CD8-positive, alpha-beta memory T cell (primary cell): Measurements from ENCODE around the gene UBE4B. TPM values are rescaled to one million over a fixed set of nuclear protein-coding genes. Genes with fewer than 3 reads are reported as not detected.
A peak's percentile ranks its signal among the peaks of the same experiment; 100 is the strongest.

Source experiments
- CTCF ChIA-PET: fragments of 350-600 bp; sonication (Branson Sonifier 250); formaldehyde crosslinking; loops from one replicate; lab custom pipeline; 2021; ENCODE audit warnings: antibody characterized with exemption; lab: Charles Lee
- POLR2A ChIA-PET: fragments of 350-600 bp; sonication (Branson Sonifier 250); formaldehyde crosslinking; loops from one replicate; lab custom pipeline; 2021; ENCODE audit warnings: antibody characterized with exemption; lab: Charles Lee
- DNase-seq, 5 donors: peaks; one replicate each; pipeline versions ENCODE4 v3.0.0 to v3.0.0-alpha.2; 2020 to 2022; ENCODE audit warnings: mixed read lengths in 1 of 5
- H3K27ac ChIP-seq: one replicate; pipeline ENCODE4 v1.7.0; 2013; ENCODE audit warnings: low read depth, mild to moderate bottlenecking, low read length, moderate library complexity
- H3K27me3 ChIP-seq: 2 replicates; pipeline ENCODE4 v1.7.0; 2013; ENCODE audit warnings: low read length, mild to moderate bottlenecking; ENCODE audit not compliant: insufficient read depth, poor library complexity, severe bottlenecking
- H3K36me3 ChIP-seq: 2 replicates; pipeline ENCODE4 v1.7.0; 2013; ENCODE audit warnings: mild to moderate bottlenecking, low read length, moderate library complexity; ENCODE audit not compliant: insufficient read depth
- H3K4me1 ChIP-seq: 2 replicates; pipeline ENCODE4 v1.7.0; 2013; ENCODE audit warnings: mild to moderate bottlenecking, low read length, moderate library complexity; ENCODE audit not compliant: insufficient read depth
- H3K4me3 ChIP-seq: 2 replicates; pipeline ENCODE4 v1.7.0; 2013; ENCODE audit warnings: mild to moderate bottlenecking, low read length
- H3K9me3 ChIP-seq: 2 replicates; pipeline ENCODE4 v1.7.0; 2013; ENCODE audit warnings: mild to moderate bottlenecking, low read length
- H3K27ac Mint-ChIP-seq, 8 donors: one replicate each; pipeline ENCODE4 v1.8.0; 2020 to 2021; ENCODE audit warnings: mixed read lengths in 8 of 8, mild to moderate bottlenecking in 6 of 8, inconsistent platforms in 3 of 8, moderate library complexity in 3 of 8
- H3K27me3 Mint-ChIP-seq, 2 donors: one replicate each; pipeline ENCODE4 v1.8.0; 2020 to 2021; ENCODE audit warnings: mixed read lengths in 2 of 2, mild to moderate bottlenecking in 1 of 2, moderate library complexity in 1 of 2
- H3K36me3 Mint-ChIP-seq, 3 donors: one replicate each; pipeline ENCODE4 v1.8.0; 2020 to 2021; ENCODE audit warnings: mixed read lengths in 3 of 3, inconsistent platforms in 1 of 3, mild to moderate bottlenecking in 1 of 3
- H3K4me1 Mint-ChIP-seq, 3 donors: one replicate each; pipeline ENCODE4 v1.8.0; 2020 to 2021; ENCODE audit warnings: mixed read lengths in 3 of 3, inconsistent platforms in 1 of 3, mild to moderate bottlenecking in 1 of 3
- H3K4me3 Mint-ChIP-seq, 7 donors: one replicate each; pipeline ENCODE4 v1.8.0; 2020 to 2021; ENCODE audit warnings: mixed read lengths in 7 of 7, mild to moderate bottlenecking in 6 of 7, moderate library complexity in 4 of 7, inconsistent platforms in 2 of 7
- H3K9me3 Mint-ChIP-seq, 5 donors: one replicate each; pipeline ENCODE4 v1.8.0; 2020 to 2022; ENCODE audit warnings: mixed read lengths in 5 of 5, mild to moderate bottlenecking in 3 of 5, moderate library complexity in 2 of 5, inconsistent platforms in 1 of 5
- polyA plus RNA-seq: library from polyadenylated mRNA; unstranded; fragments of 300-500 nt; fragmentation: Illumina TruSeq; gene quantifications from one replicate; pipeline ENCODE4 v1.2.3, GENCODE V29; 2021
- total RNA-seq, 2 experiments: library from RNA; stranded (reverse); gene quantifications; one replicate each; pipeline ENCODE4 v1.2.3, GENCODE V29; 2021

Gene UBE4B
- total and polyA plus RNA-seq, 3 experiments from 2014 or later, result 13.7 to 40.6 (median 35.7) TPM

DNA sequence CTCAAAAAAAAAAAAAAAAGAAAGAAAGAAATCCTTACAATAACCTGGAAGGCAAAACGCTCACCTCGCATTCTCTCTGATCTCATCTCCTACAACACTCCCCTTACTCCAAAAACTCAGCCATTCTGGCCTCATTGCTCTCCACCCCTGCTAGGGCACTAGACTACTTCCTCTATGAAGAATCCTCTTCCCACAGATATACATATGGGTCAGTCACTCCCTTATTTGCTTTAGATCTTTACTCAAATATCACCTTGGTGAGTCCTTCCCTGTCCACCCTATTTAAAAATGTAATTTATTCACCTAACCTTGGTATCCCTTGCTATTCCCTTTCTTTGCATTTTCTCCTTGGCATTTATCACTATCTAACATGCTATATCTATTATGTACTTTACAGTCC, 153.0 kb downstream of the UBE4B start:
- no peaks in the 10 kb centered on the region for H3K27me3 Mint-ChIP-seq
- no peak overlapping the region for H3K4me3 Mint-ChIP-seq
- peaks cover 0 to 4% (median 0%) of the 10 kb centered on the region in 5 donors for H3K9me3 Mint-ChIP-seq
- peak overlapping the region in 1 of 8 donors; percentile 89 for H3K27ac Mint-ChIP-seq
- POLR2A ChIA-PET, result no interaction called here
- Histone ChIP-seq H3K27me3 (no peaks in the 10 kb centered on the region), H3K36me3 (no peaks in the 10 kb centered on the region), H3K4me1 (no peaks in the 10 kb centered on the region), H3K4me3 (no peak overlapping the region), H3K9me3 (no peaks in the 10 kb centered on the region), H3K27ac (no peak overlapping the region)
- H3K36me3 Mint-ChIP-seq, result peaks cover 0 to 9% (median 6%) of the 10 kb centered on the region in 3 donors
- CTCF ChIA-PET, result no interaction called here
- H3K4me1 Mint-ChIP-seq, result no peaks in the 10 kb centered on the region
- DNase-seq, result no peak

DNA sequence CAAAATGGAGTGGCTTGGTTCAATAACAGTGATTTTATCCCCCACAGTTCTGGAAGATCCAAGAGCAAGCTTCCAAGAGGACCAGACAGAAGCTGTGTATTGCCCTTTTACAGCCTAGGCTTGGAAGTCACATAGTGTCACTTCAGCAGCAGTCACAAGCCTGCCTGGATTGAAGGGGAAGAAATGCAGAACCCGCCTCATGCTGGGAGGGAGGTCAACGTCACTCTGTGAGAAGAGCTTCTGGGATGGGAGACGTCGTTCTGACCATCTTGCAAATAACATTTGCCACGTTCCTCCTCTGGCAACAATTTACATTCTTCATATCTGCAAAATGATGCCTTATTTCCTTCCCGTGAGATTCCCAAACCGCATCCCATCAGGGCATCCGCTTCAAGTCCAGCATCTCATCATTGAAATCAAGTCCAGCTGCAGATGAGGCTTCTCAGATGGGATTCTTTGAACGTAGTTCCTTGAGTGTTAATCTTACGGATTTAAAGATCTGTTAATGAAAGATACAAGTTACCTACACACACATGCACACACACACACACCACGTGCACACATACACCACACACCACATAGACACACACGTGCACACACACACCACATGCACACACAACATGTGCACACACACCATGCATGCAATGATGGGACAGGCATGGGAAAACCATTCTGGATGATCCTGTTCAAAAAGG, 153.7 kb downstream of the UBE4B start:
- ChIA-PET CTCF (interaction anchor here (2.6 kb wide), 1 partner anchor 24 kb away, joined by 12 read pairs; the partner anchor contains the start of gene KIF1B), POLR2A (no interaction called here)
- H3K4me1 ChIP-seq, result no peaks in the 10 kb centered on the region
- Mint-ChIP-seq H3K27me3 (no peaks in the 10 kb centered on the region), H3K36me3 (peaks cover 0 to 4% (median 3%) of the 10 kb centered on the region in 3 donors), H3K27ac (no peak overlapping the region), H3K9me3 (peaks cover 0 to 4% (median 0%) of the 10 kb centered on the region in 5 donors), H3K4me1 (no peaks in the 10 kb centered on the region), H3K4me3 (no peak overlapping the region)
- DNase-seq, result no peak
- no peaks in the 10 kb centered on the region for H3K9me3 ChIP-seq
- H3K27me3 ChIP-seq, result no peaks in the 10 kb centered on the region
- H3K4me3 ChIP-seq, result no peak overlapping the region
- H3K27ac ChIP-seq, result no peak overlapping the region
- H3K36me3 ChIP-seq, result no peaks in the 10 kb centered on the region

DNA sequence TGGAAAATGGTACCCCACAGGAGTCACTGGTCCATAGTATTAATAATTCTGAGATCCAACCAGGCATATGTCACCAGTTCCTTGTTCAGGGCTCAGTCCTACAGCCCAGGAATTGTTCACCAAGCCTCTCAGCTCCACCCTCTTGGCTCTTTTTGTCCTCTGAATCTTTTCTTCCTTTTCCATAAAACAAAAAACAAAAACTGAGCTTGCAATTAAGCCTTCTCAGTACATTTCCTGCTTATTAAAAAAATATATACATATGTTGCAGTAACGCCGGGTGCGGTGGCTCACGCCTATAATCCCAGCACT, 154.2 kb downstream of the UBE4B start:
- H3K27ac Mint-ChIP-seq, result no peak overlapping the region
- H3K9me3 Mint-ChIP-seq, result peaks cover 0 to 4% (median 0%) of the 10 kb centered on the region in 5 donors
- H3K36me3 Mint-ChIP-seq, result peaks cover 0 to 4% (median 3%) of the 10 kb centered on the region in 3 donors
- no peaks in the 10 kb centered on the region for H3K36me3 ChIP-seq
- ChIA-PET CTCF (interaction anchor here (2.6 kb wide), 1 partner anchor 23 kb away, joined by 12 read pairs; the partner anchor contains the start of gene KIF1B), POLR2A (no interaction called here)
- no peak overlapping the region for H3K4me3 Mint-ChIP-seq
- H3K4me1 ChIP-seq, result no peaks in the 10 kb centered on the region
- H3K27me3 ChIP-seq, result no peaks in the 10 kb centered on the region
- H3K27me3 Mint-ChIP-seq, result no peaks in the 10 kb centered on the region
- H3K27ac ChIP-seq, result no peak overlapping the region
- no peaks in the 10 kb centered on the region for H3K9me3 ChIP-seq
- H3K4me1 Mint-ChIP-seq, result no peaks in the 10 kb centered on the region
- no peak for DNase-seq
- no peak overlapping the region for H3K4me3 ChIP-seq

DNA sequence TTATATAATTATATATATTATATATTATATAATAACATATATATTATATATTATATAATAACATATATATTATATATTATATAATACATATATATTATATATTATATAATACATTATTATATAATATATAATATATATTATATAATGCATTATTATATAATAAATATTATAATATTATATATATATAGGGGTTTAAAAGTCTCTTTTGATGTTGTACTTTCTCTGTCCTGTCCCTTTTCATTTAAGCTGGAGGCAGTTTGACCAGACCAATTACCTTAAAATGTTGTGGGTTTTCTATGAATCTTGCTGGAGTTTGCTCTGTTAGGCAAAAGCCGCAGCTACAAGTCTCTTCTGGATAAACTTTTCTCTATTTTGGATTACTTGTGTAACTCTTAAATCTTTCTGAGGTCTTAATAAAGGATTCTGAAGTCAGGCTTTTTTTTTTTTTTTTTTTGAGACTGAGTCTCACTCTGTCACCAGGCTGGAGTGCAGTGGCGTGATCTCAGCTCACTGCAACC, 155.4 kb downstream of the UBE4B start:
- no peak overlapping the region for H3K4me3 ChIP-seq
- no peak for DNase-seq
- H3K27ac Mint-ChIP-seq, result no peak overlapping the region
- H3K36me3 Mint-ChIP-seq, result no peaks in the 10 kb centered on the region
- POLR2A ChIA-PET, result interaction anchor here (0.7 kb wide), 1 partner anchor 403 kb away, joined by 4 read pairs; no protein-coding TSS in a partner anchor
- no peaks in the 10 kb centered on the region for H3K4me1 ChIP-seq
- no peaks in the 10 kb centered on the region for H3K27me3 ChIP-seq
- peaks cover 0 to 4% (median 0%) of the 10 kb centered on the region in 5 donors for H3K9me3 Mint-ChIP-seq
- no peaks in the 10 kb centered on the region for H3K4me1 Mint-ChIP-seq
- H3K27ac ChIP-seq, result no peak overlapping the region
- peaks cover 0 to 1% of the 10 kb centered on the region in 2 donors for H3K27me3 Mint-ChIP-seq
- H3K36me3 ChIP-seq, result no peaks in the 10 kb centered on the region
- CTCF ChIA-PET, result interaction anchor here (2.6 kb wide), 1 partner anchor 22 kb away, joined by 12 read pairs; the partner anchor contains the start of gene KIF1B
- no peak overlapping the region for H3K4me3 Mint-ChIP-seq
- H3K9me3 ChIP-seq, result no peaks in the 10 kb centered on the region

DNA sequence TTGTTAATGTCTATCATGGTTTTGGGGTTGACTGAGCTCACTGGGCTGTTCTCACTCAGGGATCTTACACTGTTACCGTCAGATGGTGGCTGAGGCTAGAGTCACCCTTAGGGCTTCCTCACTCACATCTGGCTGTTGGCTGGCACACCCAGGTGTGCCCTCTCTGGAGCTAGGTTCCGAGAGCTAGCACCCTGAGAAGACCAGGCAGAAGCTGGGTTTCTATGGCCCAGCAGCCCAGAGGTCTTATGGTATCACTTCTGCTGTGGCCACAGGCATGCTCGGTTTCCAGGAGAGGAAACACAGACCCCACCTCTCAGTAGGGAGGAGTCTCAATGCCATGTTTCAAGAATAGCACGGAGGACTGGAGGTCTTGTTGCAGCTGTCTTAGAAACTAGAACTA, 156.9 kb downstream of the UBE4B start:
- peaks cover 1 to 4% of the 10 kb centered on the region in 2 donors for H3K27me3 Mint-ChIP-seq
- Histone ChIP-seq H3K9me3 (no peaks in the 10 kb centered on the region), H3K4me3 (no peak overlapping the region), H3K36me3 (no peaks in the 10 kb centered on the region), H3K27me3 (no peaks in the 10 kb centered on the region), H3K27ac (no peak overlapping the region), H3K4me1 (no peaks in the 10 kb centered on the region)
- H3K27ac Mint-ChIP-seq, result no peak overlapping the region
- no peak for DNase-seq
- POLR2A ChIA-PET, result no interaction called here
- H3K4me3 Mint-ChIP-seq, result no peak overlapping the region
- peaks cover 0 to 4% (median 0%) of the 10 kb centered on the region in 5 donors for H3K9me3 Mint-ChIP-seq
- no peaks in the 10 kb centered on the region for H3K4me1 Mint-ChIP-seq
- CTCF ChIA-PET, result interaction anchor here (3.1 kb wide), 1 partner anchor 20 kb away, joined by 12 read pairs; the partner anchor contains the start of gene KIF1B
- no peaks in the 10 kb centered on the region for H3K36me3 Mint-ChIP-seq

DNA sequence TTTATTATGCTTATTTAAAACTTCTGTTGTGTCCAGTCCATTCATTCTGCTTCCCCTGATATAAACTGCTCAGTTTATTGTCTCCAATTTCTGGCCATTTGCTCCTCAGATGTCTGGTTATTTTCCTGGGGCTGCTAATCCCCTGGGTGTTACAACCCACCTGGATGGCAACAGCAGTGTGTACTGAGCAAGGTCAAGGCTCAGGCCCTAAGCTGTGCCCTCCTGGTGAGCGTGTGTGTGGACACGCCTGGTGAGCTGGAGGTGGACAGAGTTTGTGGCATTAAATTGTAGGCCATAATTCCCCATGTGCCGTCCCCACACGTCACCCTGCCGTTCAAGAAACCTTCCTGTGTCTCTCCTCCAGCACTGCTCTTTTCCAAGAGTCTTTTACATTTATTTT, 159.5 kb downstream of the UBE4B start:
- H3K36me3 Mint-ChIP-seq, result no peaks in the 10 kb centered on the region
- ChIA-PET CTCF (interaction anchor here (3.1 kb wide), 1 partner anchor 18 kb away, joined by 12 read pairs; the partner anchor contains the start of gene KIF1B), POLR2A (no interaction called here)
- no peak overlapping the region for H3K27ac Mint-ChIP-seq
- no peak overlapping the region for H3K4me3 Mint-ChIP-seq
- Histone ChIP-seq H3K27me3 (no peaks in the 10 kb centered on the region), H3K4me3 (no peak overlapping the region), H3K9me3 (no peaks in the 10 kb centered on the region), H3K36me3 (no peaks in the 10 kb centered on the region), H3K27ac (no peak overlapping the region), H3K4me1 (no peaks in the 10 kb centered on the region)
- H3K9me3 Mint-ChIP-seq, result peaks cover 0 to 4% (median 0%) of the 10 kb centered on the region in 5 donors
- H3K4me1 Mint-ChIP-seq, result no peaks in the 10 kb centered on the region
- no peak for DNase-seq
- H3K27me3 Mint-ChIP-seq, result peaks cover 2 to 4% of the 10 kb centered on the region in 2 donors

DNA sequence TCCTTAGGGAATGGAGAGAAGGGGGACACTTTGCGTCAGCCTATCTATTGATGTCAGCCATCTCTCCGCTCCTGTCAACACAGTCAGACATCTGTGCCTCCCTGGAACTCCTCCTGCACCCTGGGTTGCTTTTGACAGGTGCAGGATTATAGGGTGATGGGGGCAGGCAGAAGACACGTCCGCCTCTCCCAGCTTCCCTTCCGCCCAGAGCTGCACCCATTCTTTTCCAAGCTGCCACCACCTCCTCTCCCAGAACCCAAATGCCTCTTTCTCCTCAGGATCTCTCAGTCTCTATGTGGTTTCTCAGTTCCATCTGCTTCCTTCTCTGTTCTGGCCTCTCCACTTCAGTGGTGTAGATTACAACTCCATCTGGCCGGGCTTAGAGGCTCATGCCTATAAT, 160.5 kb downstream of the UBE4B start:
- Mint-ChIP-seq H3K36me3 (no peaks in the 10 kb centered on the region), H3K4me3 (no peak overlapping the region), H3K9me3 (peaks cover 0 to 3% (median 0%) of the 10 kb centered on the region in 5 donors), H3K27ac (no peak overlapping the region), H3K27me3 (peaks cover 4 to 6% of the 10 kb centered on the region in 2 donors), H3K4me1 (no peaks in the 10 kb centered on the region)
- no peaks in the 10 kb centered on the region for H3K36me3 ChIP-seq
- no peak overlapping the region for H3K27ac ChIP-seq
- H3K9me3 ChIP-seq, result no peaks in the 10 kb centered on the region
- H3K4me3 ChIP-seq, result no peak overlapping the region
- ChIA-PET POLR2A (no interaction called here), CTCF (interaction anchor here (3.3 kb wide), 1 partner anchor 17 kb away, joined by 12 read pairs; the partner anchor contains the start of gene KIF1B)
- H3K27me3 ChIP-seq, result no peaks in the 10 kb centered on the region
- DNase-seq, result no peak
- H3K4me1 ChIP-seq, result no peaks in the 10 kb centered on the region

DNA sequence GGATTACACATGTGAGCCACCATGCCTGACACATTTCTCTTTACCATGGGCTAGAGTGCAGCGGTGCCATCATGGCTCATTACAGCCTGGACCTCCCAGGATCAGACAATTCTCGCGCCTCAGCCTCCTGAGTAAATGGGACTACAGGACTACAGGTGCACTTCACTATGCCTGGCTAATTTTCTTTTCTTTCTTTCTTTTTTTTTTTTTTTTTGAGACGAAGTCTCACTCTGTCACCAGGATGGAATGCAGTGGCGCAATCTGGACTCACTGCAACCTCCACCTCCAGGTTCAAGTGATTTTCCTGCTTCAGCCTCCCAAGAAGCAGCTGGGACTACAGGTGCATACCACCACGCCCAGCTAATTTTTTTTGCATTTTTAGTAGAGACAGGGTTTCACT, 162.8 kb downstream of the UBE4B start:
- CTCF ChIA-PET, result interaction anchor here (3.3 kb wide), 1 partner anchor 14 kb away, joined by 12 read pairs; the partner anchor contains the start of gene KIF1B
- Histone ChIP-seq H3K27ac (no peak overlapping the region), H3K4me1 (no peaks in the 10 kb centered on the region), H3K9me3 (no peaks in the 10 kb centered on the region), H3K4me3 (no peak overlapping the region), H3K27me3 (no peaks in the 10 kb centered on the region), H3K36me3 (no peaks in the 10 kb centered on the region)
- DNase-seq, result no peak
- Mint-ChIP-seq H3K27me3 (peaks cover 7% of the 10 kb centered on the region in 2 donors), H3K4me1 (no peaks in the 10 kb centered on the region), H3K4me3 (no peak overlapping the region), H3K36me3 (no peaks in the 10 kb centered on the region), H3K9me3 (no peaks in the 10 kb centered on the region), H3K27ac (no peak overlapping the region)
- POLR2A ChIA-PET, result no interaction called here
